Measurements from ENCODE around the gene NTN3. TPM values are rescaled to one million over a fixed set of nuclear protein-coding genes. Genes with fewer than 3 reads are reported as not detected.

NTN3 gene
- polyA plus RNA-seq, 1 of the 3 experiments (the other 2 are of a cell fraction): 0.28 TPM

- no peak for TF ChIP-seq TCF12 (IDR thresholded peaks at IDR 0.05)
These were observed 48.8 kb upstream of the NTN3 start (continued) for GRCh38 chr16:2422123-2422867.

GRCh38 chr16:2424061-2425007, 46.8 kb upstream of the NTN3 start:
- Histone ChIP-seq H2AFZ (ENCODE audit: low read depth) (no peak overlapping the region), H3K9me3 (no peaks in the 10 kb centered on the region), H3K9ac (no peak overlapping the region), H3K79me2 (ENCODE audit: insufficient read depth) (peaks cover under 1% of the 10 kb centered on the region; the same call in 1 of the 2 replicates), H3K36me3 (replicated peaks in 1 of 2; ENCODE audit: control insufficient read depth in 1 of 2, insufficient read depth in 2 of 2, low read length in 1 of 2) (no peaks in the 10 kb centered on the region), H3F3A (replicated peaks; ENCODE audit: insufficient read depth) (no peaks in the 10 kb centered on the region), H3K27me3 (ENCODE audit: insufficient read depth) (no peaks in the 10 kb centered on the region), H4K20me1 (ENCODE audit: insufficient read depth) (no peaks in the 10 kb centered on the region), H3K4me2 (no peak overlapping the region), H3K27ac (ENCODE audit: low read depth in 2 of 2, low read length in 1 of 2) (no peak overlapping the region), H3K4me3 (ENCODE audit: low read depth in 2 of 2, low read length in 1 of 2) (no peak overlapping the region), H3K9me2 (no peaks in the 10 kb centered on the region), H3K4me1 (ENCODE audit: control insufficient read depth in 1 of 2, insufficient read depth in 2 of 2, low read depth in 1 of 2, low read length in 1 of 2) (peaks cover 0 to 23% of the 10 kb centered on the region in 2 experiments; a peak in 1 of 4 replicates)
- WGBS (ENCODE audit: low lambda C conversion rate): 90% methylated on average over 17 of the region's 25 CpGs
- ChIA-PET POLR2A (no interaction called here), CTCF (interaction anchor here (0.7 to 2.2 kb wide), 13 partner anchors 11 to 219 kb away, joined by 3 to 22 read pairs (median 6); partner anchors contain the start of genes ABCA3 and TBC1D24)
- TF ChIP-seq NRF1 (IDR thresholded peaks at IDR 0.05; ENCODE audit: low read depth, low read length) (no peak), REST (IDR thresholded peaks at IDR 0.05; ENCODE audit: low read depth, low read length) (no peak)
- no peak for DNase-seq

GRCh38 chr16:2425008-2425518, 46.0 kb upstream of the NTN3 start:
- Histone ChIP-seq H3K9me2 (no peaks in the 10 kb centered on the region), H3K9me3 (no peaks in the 10 kb centered on the region), H3K27me3 (ENCODE audit: insufficient read depth) (no peaks in the 10 kb centered on the region), H3K27ac (ENCODE audit: low read depth in 2 of 2, low read length in 1 of 2) (no peak overlapping the region), H4K20me1 (ENCODE audit: insufficient read depth) (no peaks in the 10 kb centered on the region), H3K4me1 (ENCODE audit: control insufficient read depth in 1 of 2, insufficient read depth in 2 of 2, low read depth in 1 of 2, low read length in 1 of 2) (peaks cover 0 to 25% of the 10 kb centered on the region in 2 experiments; a peak in 1 of 4 replicates), H2AFZ (ENCODE audit: low read depth) (no peak overlapping the region), H3K79me2 (ENCODE audit: insufficient read depth) (peaks cover 7% of the 10 kb centered on the region), H3K4me3 (ENCODE audit: low read depth in 2 of 2, low read length in 1 of 2) (no peak overlapping the region), H3K4me2 (no peak overlapping the region), H3K36me3 (replicated peaks in 1 of 2; ENCODE audit: control insufficient read depth in 1 of 2, insufficient read depth in 2 of 2, low read length in 1 of 2) (no peaks in the 10 kb centered on the region), H3F3A (replicated peaks; ENCODE audit: insufficient read depth) (no peaks in the 10 kb centered on the region), H3K9ac (no peak overlapping the region)
- TF ChIP-seq RAD21 (IDR thresholded peaks at IDR 0.05; ENCODE audit: low read length): no peak
- no peak for TF ChIP-seq PBX3 (IDR thresholded peaks at IDR 0.05)
- no peak for TF ChIP-seq RFX5 (IDR thresholded peaks at IDR 0.05; ENCODE audit: low read length)
- no peak for TF ChIP-seq TAF1 (IDR thresholded peaks at IDR 0.05; ENCODE audit: borderline replicate concordance, low read depth, low read length)
- TF ChIP-seq SMC3 (IDR thresholded peaks at IDR 0.05; ENCODE audit: low read depth, low read length): no peak
- TF ChIP-seq TEAD4 (IDR thresholded peaks at IDR 0.05; ENCODE audit: borderline replicate concordance, insufficient read depth): no peak
- TF ChIP-seq SIN3A (IDR thresholded peaks at IDR 0.05; ENCODE audit: borderline replicate concordance, low read depth, low read length): no peak
- ChIA-PET POLR2A (no interaction called here), CTCF (interaction anchor here (1.2 kb wide), 2 partner anchors 76 to 85 kb away, joined by 4 to 6 read pairs; partner anchors contain the start of gene ABCA3)
- 81% methylated on average over 9 of the region's 9 CpGs for WGBS (ENCODE audit: low lambda C conversion rate)
- DNase-seq: no peak
